ENCODE results near the gene JPH2.

JPH2 gene

GRCh38 chr20:44073011-44073674, 113.8 kb downstream of the JPH2 start:
- DNase-seq: no peak

- no peak for DNase-seq
Observed at GRCh38 chr20:44072384-44072783, 114.6 kb downstream of the JPH2 start.

GRCh38 chr20:44071526-44072111, 115.4 kb downstream of the JPH2 start:
- DNase-seq: no peak

- DNase-seq: no peak
Observed at GRCh38 chr20:44071057-44071456, 115.9 kb downstream of the JPH2 start.

GRCh38 chr20:44070139-44070900, 116.7 kb downstream of the JPH2 start:
- no peak for DNase-seq

GRCh38 chr20:44069203-44070011, 117.6 kb downstream of the JPH2 start:
- DNase-seq: no peak

- no peak for DNase-seq
Observed at GRCh38 chr20:44068316-44069201, 118.4 kb downstream of the JPH2 start.

GRCh38 chr20:44067650-44068081, 119.3 kb downstream of the JPH2 start:
- DNase-seq: no peak

- no peak for DNase-seq
Observed at GRCh38 chr20:44066645-44067606, 120.1 kb downstream of the JPH2 start.

GRCh38 chr20:44065401-44066340, 121.3 kb downstream of the JPH2 start:
- no peak for DNase-seq

- DNase-seq: no peak
Observed at GRCh38 chr20:44064501-44065400, 122.2 kb downstream of the JPH2 start.
